BLaER1 treated with 17β-estradiol and CSF1 and Interleukin-3, amounts not matched to agents 10 nM and 100 nM (cell line): ENCODE data around the gene NFYC.
A peak's percentile ranks its signal among the peaks of the same experiment; 100 is the strongest.

Experiments
- H3K27ac ChIP-seq, 11 experiments: shearing (Covaris generic); formaldehyde crosslinking; 2 replicates each; pipeline ENCODE4 v1.8.1; 2022
- H3K27me3 ChIP-seq, 11 experiments: shearing (Covaris generic); formaldehyde crosslinking; 2 replicates each; pipeline ENCODE4 v1.8.1; 2022
- H3K36me3 ChIP-seq, 11 experiments: shearing (Covaris generic); formaldehyde crosslinking; 2 replicates each; pipeline ENCODE4 v1.8.1; 2022
- H3K4me1 ChIP-seq, 10 experiments: shearing (Covaris generic); formaldehyde crosslinking; 2 replicates each; pipeline ENCODE4 v1.8.1; 2022
- H3K4me2 ChIP-seq, 11 experiments: shearing (Covaris generic); formaldehyde crosslinking; 2 replicates each; pipeline ENCODE4 v1.8.1; 2022
- H3K4me3 ChIP-seq, 10 experiments: shearing (Covaris generic); formaldehyde crosslinking; 2 replicates each; pipeline ENCODE4 v1.8.1; 2022
- H3K9ac ChIP-seq, 11 experiments: shearing (Covaris generic); formaldehyde crosslinking; 2 replicates each; pipeline ENCODE4 v1.8.1; 2022
- H3K9me3 ChIP-seq, 11 experiments: shearing (Covaris generic); formaldehyde crosslinking; replicated peaks in 1 of 11; 2 replicates each; pipeline ENCODE4 v1.8.1; 2022
- H4K20me1 ChIP-seq, 11 experiments: shearing (Covaris generic); formaldehyde crosslinking; 2 replicates each; pipeline ENCODE4 v1.8.1; 2022
- Cebpa-rat ChIP-seq, 11 experiments: shearing (Covaris generic); IDR thresholded peaks; 2 replicates each; pipeline ENCODE4 v1.8.1; 2022

The NFYC gene

GRCh38 chr1:40691538-40692428 lies at the start of gene NFYC:
Gene NFYC, plus strand, starts transcription at chr1:40691704. Its CDS starts 47,140 bp downstream, at chr1:40738844.
- H3K4me1 ChIP-seq, result peaks cover 31 to 44% (median 38%) of the 10 kb centered on the region in 10 experiments
- peak within 1 kb of the TSS; percentile 64 to 87 (median 77) for H3K4me3 ChIP-seq
- peak within 1 kb of the TSS; percentile 99 to 100 (median 100) for H3K27ac ChIP-seq
- no peak for TF ChIP-seq Cebpa-rat (IDR thresholded peaks at IDR 0.05)
- no peaks in the 10 kb centered on the region for H3K9me3 ChIP-seq
- peaks cover 7 to 29% (median 15%) of the 10 kb centered on the region in 11 experiments; a peak in 17 of 22 replicates for H3K36me3 ChIP-seq
- peaks cover 0 to 20% (median 7%) of the 10 kb centered on the region in 11 experiments; a peak in 9 of 22 replicates for H4K20me1 ChIP-seq
- peak within 1 kb of the TSS; percentile 84 to 96 (median 90) for H3K4me2 ChIP-seq
- no peaks in the 10 kb centered on the region for H3K27me3 ChIP-seq
- H3K9ac ChIP-seq, result peak within 1 kb of the TSS; percentile 96 to 100 (median 99)

- TF ChIP-seq Cebpa-rat (IDR thresholded peaks at IDR 0.05), result no peak
- Histone ChIP-seq H3K27ac (no peak overlapping the region), H3K4me2 (no peak overlapping the region)
Observed at GRCh38 chr1:40645118-40645680, 46.3 kb upstream of the NFYC start.

GRCh38 chr1:40646315-40646714 lies 45.2 kb upstream of the NFYC start:
- peaks cover 0 to 52% (median 15%) of the 10 kb centered on the region in 11 experiments; a peak in 12 of 22 replicates for H3K36me3 ChIP-seq
- 0 out of 22 replicates have a peak overlapping the region, but pooled peaks of 2 of the 11 experiments have one; percentile 13 to 17 for H3K27ac ChIP-seq
- H4K20me1 ChIP-seq, result peaks cover 0 to 72% (median 7%) of the 10 kb centered on the region in 11 experiments; a peak in 13 of 22 replicates
- TF ChIP-seq Cebpa-rat (IDR thresholded peaks at IDR 0.05), result no peak
- H3K4me2 ChIP-seq, result peak overlapping the region; percentile 10 to 66 (median 49); a peak in 21 of 22 replicates
- H3K9ac ChIP-seq, result 0 out of 22 replicates have a peak overlapping the region, but pooled peaks of 3 of the 11 experiments have one; percentile 14 to 18 (median 15)
- H3K9me3 ChIP-seq, result no peaks in the 10 kb centered on the region
- H3K27me3 ChIP-seq, result no peaks in the 10 kb centered on the region
- H3K4me1 ChIP-seq, result peaks cover 36 to 72% (median 58%) of the 10 kb centered on the region in 10 experiments
- no peak overlapping the region for H3K4me3 ChIP-seq

More at GRCh38 chr1:40645118-40645680, 46.3 kb upstream of the NFYC start:
- Histone ChIP-seq H3K27me3 (no peaks in the 10 kb centered on the region), H3K9me3 (no peaks in the 10 kb centered on the region), H3K4me1 (peaks cover 34 to 72% (median 60%) of the 10 kb centered on the region in 10 experiments), H3K9ac (no peak overlapping the region), H4K20me1 (peaks cover 0 to 66% (median 7%) of the 10 kb centered on the region in 11 experiments; a peak in 13 of 22 replicates), H3K36me3 (peaks cover 0 to 56% (median 15%) of the 10 kb centered on the region in 11 experiments; a peak in 12 of 22 replicates), H3K4me3 (no peak overlapping the region)

GRCh38 chr1:40648200-40648599 lies 43.3 kb upstream of the NFYC start:
- H3K4me2 ChIP-seq, result peak overlapping the region in 4 of 11 experiments; percentile 79 to 88 (median 86); a peak in 5 of 22 replicates
- H3K9ac ChIP-seq, result no peak overlapping the region
- H4K20me1 ChIP-seq, result peaks cover 0 to 88% (median 13%) of the 10 kb centered on the region in 11 experiments; a peak in 14 of 22 replicates
- H3K27me3 ChIP-seq, result no peaks in the 10 kb centered on the region
- H3K4me3 ChIP-seq, result no peak overlapping the region
- peaks cover 0 to 40% (median 15%) of the 10 kb centered on the region in 11 experiments; a peak in 11 of 22 replicates for H3K36me3 ChIP-seq
- no peaks in the 10 kb centered on the region for H3K9me3 ChIP-seq
- no peak for TF ChIP-seq Cebpa-rat (IDR thresholded peaks at IDR 0.05)
- no peak overlapping the region for H3K27ac ChIP-seq
- peaks cover 37 to 69% (median 57%) of the 10 kb centered on the region in 10 experiments for H3K4me1 ChIP-seq

- Histone ChIP-seq H4K20me1 (peaks cover 0 to 95% (median 13%) of the 10 kb centered on the region in 11 experiments; a peak in 14 of 22 replicates), H3K36me3 (peaks cover 0 to 34% (median 12%) of the 10 kb centered on the region in 11 experiments; a peak in 11 of 22 replicates), H3K9ac (peak overlapping the region in 5 of 11 experiments; percentile 14 to 50 (median 38); a peak in 6 of 22 replicates)
Observed at GRCh38 chr1:40648928-40649591, 42.4 kb upstream of the NFYC start.

GRCh38 chr1:40649592-40649930 lies 41.9 kb upstream of the NFYC start:
- Histone ChIP-seq H3K36me3 (peaks cover 0 to 29% (median 7%) of the 10 kb centered on the region in 11 experiments; a peak in 11 of 22 replicates), H3K4me1 (peaks cover 37 to 74% (median 61%) of the 10 kb centered on the region in 10 experiments), H3K27ac (peak overlapping the region in 4 of 11 experiments; percentile 17 to 44 (median 21); a peak in 4 of 22 replicates), H3K9ac (peak overlapping the region in 6 of 11 experiments; percentile 14 to 50 (median 33); a peak in 8 of 22 replicates), H3K4me2 (peak overlapping the region; percentile 66 to 88 (median 79)), H3K4me3 (no peak overlapping the region; a peak in 1 of 20 replicates), H3K9me3 (no peaks in the 10 kb centered on the region), H4K20me1 (peaks cover 0 to 97% (median 13%) of the 10 kb centered on the region in 11 experiments; a peak in 14 of 22 replicates), H3K27me3 (no peaks in the 10 kb centered on the region)
- TF ChIP-seq Cebpa-rat (IDR thresholded peaks at IDR 0.05), result no peak

More at GRCh38 chr1:40648928-40649591, 42.4 kb upstream of the NFYC start:
- Histone ChIP-seq H3K4me2 (peak overlapping the region; percentile 66 to 88 (median 79)), H3K27me3 (no peaks in the 10 kb centered on the region), H3K27ac (peak overlapping the region in 4 of 11 experiments; percentile 17 to 44 (median 21); a peak in 3 of 22 replicates), H3K4me3 (no peak overlapping the region; a peak in 1 of 20 replicates), H3K9me3 (no peaks in the 10 kb centered on the region), H3K4me1 (peaks cover 37 to 69% (median 58%) of the 10 kb centered on the region in 10 experiments)
- no peak for TF ChIP-seq Cebpa-rat (IDR thresholded peaks at IDR 0.05)

- H3K27ac ChIP-seq, result peak overlapping the region in 4 of 11 experiments; percentile 17 to 44 (median 21); a peak in 3 of 22 replicates
- peak overlapping the region; percentile 66 to 88 (median 79) for H3K4me2 ChIP-seq
- peaks cover 0 to 23% (median 7%) of the 10 kb centered on the region in 11 experiments; a peak in 9 of 22 replicates for H3K36me3 ChIP-seq
- H3K4me3 ChIP-seq, result no peak overlapping the region; a peak in 1 of 20 replicates
- peaks cover 37 to 78% (median 61%) of the 10 kb centered on the region in 10 experiments for H3K4me1 ChIP-seq
- H3K9me3 ChIP-seq, result no peaks in the 10 kb centered on the region
- no peaks in the 10 kb centered on the region for H3K27me3 ChIP-seq
- peak overlapping the region in 5 of 11 experiments; percentile 18 to 50 (median 38); a peak in 3 of 22 replicates for H3K9ac ChIP-seq
- TF ChIP-seq Cebpa-rat (IDR thresholded peaks at IDR 0.05), result no peak
- peaks cover 0 to 97% (median 17%) of the 10 kb centered on the region in 11 experiments; a peak in 14 of 22 replicates for H4K20me1 ChIP-seq
Observed at GRCh38 chr1:40650075-40650474, 41.4 kb upstream of the NFYC start.
